Mononuclear cell (primary cell): ENCODE results near the gene PRRT1B. TPM values are rescaled to one million over a fixed set of nuclear protein-coding genes. Genes with fewer than 3 reads are reported as not detected.

ENCODE experiments used
- H3K27me3 ChIP-seq: 2 replicates; pipeline ENCODE4 v1.6.0; 2011; ENCODE audit warnings: low read length, control low read depth; ENCODE audit not compliant: insufficient read depth
- H3K4me1 ChIP-seq: 2 replicates; pipeline ENCODE4 v1.5.1; 2011; ENCODE audit warnings: mild to moderate bottlenecking, low read length, control low read depth; ENCODE audit not compliant: insufficient read depth
- H3K4me3 ChIP-seq: 2 replicates; pipeline ENCODE4 v1.5.1; 2011; ENCODE audit warnings: mild to moderate bottlenecking, low read length, moderate library complexity
- H3K9me3 ChIP-seq: 2 replicates; pipeline ENCODE4 v1.5.1; 2011; ENCODE audit warnings: low read depth, mild to moderate bottlenecking, control low read depth, low read length
- total RNA-seq: library from RNA; depleted of rRNA; stranded (reverse); fragments of >200 nt; gene quantifications from one replicate; pipeline ENCODE4 v1.2.3, GENCODE V29; 2012

Gene PRRT1B
- total RNA-seq, 1 donor, result not detected

- Histone ChIP-seq H3K4me1 (peaks cover 30% of the 10 kb centered on the region), H3K4me3 (no peak overlapping the region), H3K9me3 (no peaks in the 10 kb centered on the region), H3K27me3 (no peaks in the 10 kb centered on the region)
Measured at GRCh38 chr9:131590907-131591844, 45.9 kb downstream of the PRRT1B start.

- Histone ChIP-seq H3K4me1 (peaks cover 31% of the 10 kb centered on the region), H3K4me3 (no peak overlapping the region), H3K9me3 (no peaks in the 10 kb centered on the region), H3K27me3 (no peaks in the 10 kb centered on the region)
Measured at GRCh38 chr9:131591845-131592208, 46.5 kb downstream of the PRRT1B start.

GRCh38 chr9:131593091-131593820, 47.9 kb downstream of the PRRT1B start:
- Histone ChIP-seq H3K4me1 (peaks cover 45% of the 10 kb centered on the region), H3K27me3 (no peaks in the 10 kb centered on the region), H3K9me3 (no peaks in the 10 kb centered on the region), H3K4me3 (no peak overlapping the region)

- H3K27me3 ChIP-seq, result no peaks in the 10 kb centered on the region
- no peaks in the 10 kb centered on the region for H3K9me3 ChIP-seq
- peaks cover 54% of the 10 kb centered on the region for H3K4me1 ChIP-seq
- no peak overlapping the region for H3K4me3 ChIP-seq
Measured at GRCh38 chr9:131593936-131594665, 48.8 kb downstream of the PRRT1B start.

- H3K4me3 ChIP-seq, result no peak overlapping the region
- H3K4me1 ChIP-seq, result peaks cover 56% of the 10 kb centered on the region
- no peaks in the 10 kb centered on the region for H3K9me3 ChIP-seq
- no peaks in the 10 kb centered on the region for H3K27me3 ChIP-seq
Measured at GRCh38 chr9:131594906-131595665, 49.8 kb downstream of the PRRT1B start.

GRCh38 chr9:131595696-131596429, 50.5 kb downstream of the PRRT1B start:
- no peaks in the 10 kb centered on the region for H3K9me3 ChIP-seq
- no peak overlapping the region for H3K4me3 ChIP-seq
- no peaks in the 10 kb centered on the region for H3K27me3 ChIP-seq
- peaks cover 48% of the 10 kb centered on the region for H3K4me1 ChIP-seq

- H3K27me3 ChIP-seq, result no peaks in the 10 kb centered on the region
- no peaks in the 10 kb centered on the region for H3K9me3 ChIP-seq
- H3K4me3 ChIP-seq, result no peak overlapping the region
- peaks cover 43% of the 10 kb centered on the region for H3K4me1 ChIP-seq
Measured at GRCh38 chr9:131596430-131596743, 51.1 kb downstream of the PRRT1B start.

- H3K4me1 ChIP-seq, result peaks cover 36% of the 10 kb centered on the region
- H3K9me3 ChIP-seq, result no peaks in the 10 kb centered on the region
Measured at GRCh38 chr9:131597246-131597645, 51.9 kb downstream of the PRRT1B start.

GRCh38 chr9:131598121-131598520, 52.8 kb downstream of the PRRT1B start:
- Histone ChIP-seq H3K4me3 (no peak overlapping the region), H3K9me3 (no peaks in the 10 kb centered on the region), H3K4me1 (peaks cover 36% of the 10 kb centered on the region), H3K27me3 (no peaks in the 10 kb centered on the region)

More at GRCh38 chr9:131597246-131597645, 51.9 kb downstream of the PRRT1B start:
- no peaks in the 10 kb centered on the region for H3K27me3 ChIP-seq
- H3K4me3 ChIP-seq, result no peak overlapping the region

- Histone ChIP-seq H3K4me1 (peaks cover 33% of the 10 kb centered on the region), H3K9me3 (no peaks in the 10 kb centered on the region), H3K4me3 (no peak overlapping the region), H3K27me3 (no peaks in the 10 kb centered on the region)
Measured at GRCh38 chr9:131601683-131602181, 56.4 kb downstream of the PRRT1B start.

GRCh38 chr9:131603199-131603598, 57.9 kb downstream of the PRRT1B start:
- Histone ChIP-seq H3K4me3 (no peak overlapping the region), H3K9me3 (no peaks in the 10 kb centered on the region), H3K4me1 (peaks cover 19% of the 10 kb centered on the region), H3K27me3 (no peaks in the 10 kb centered on the region)

- Histone ChIP-seq H3K9me3 (no peaks in the 10 kb centered on the region), H3K4me3 (no peak overlapping the region)
Measured at GRCh38 chr9:131603711-131604439, 58.6 kb downstream of the PRRT1B start.

GRCh38 chr9:131605770-131606590, 60.7 kb downstream of the PRRT1B start:
- no peaks in the 10 kb centered on the region for H3K9me3 ChIP-seq
- no peak overlapping the region for H3K4me3 ChIP-seq
- H3K4me1 ChIP-seq, result peaks cover 4% of the 10 kb centered on the region
- H3K27me3 ChIP-seq, result no peaks in the 10 kb centered on the region

More at GRCh38 chr9:131603711-131604439, 58.6 kb downstream of the PRRT1B start:
- peaks cover 12% of the 10 kb centered on the region for H3K4me1 ChIP-seq
- H3K27me3 ChIP-seq, result no peaks in the 10 kb centered on the region
